Pancreas (tissue), 10 donors: ENCODE data around the gene ATP1A4. TPM values are rescaled to one million over a fixed set of nuclear protein-coding genes. Genes with fewer than 3 reads are reported as not detected.

ENCODE experiments used
- ATAC-seq, 4 donors: fragments of 200-7000 bp; cut with Tn5 transposase; one replicate each; pipeline versions ENCODE4 v1.8.0 to v1.9.1; 2020; ENCODE audit warnings: mild to moderate bottlenecking in 4 of 4, moderate library complexity in 4 of 4
- DNase-seq, 6 donors: peaks; one replicate each; pipeline ENCODE4 v3.0.0-alpha.2; 2020
- FAIRE-seq: peaks from 2 replicates; lab custom pipeline; 2012; peaks lifted over from hg19 to GRCh38; lab: Jason Lieb, UNC
- H3K27ac ChIP-seq, 4 donors: fragments of 200-600 bp; sonication (generic); 1 replicate in 3 of 4; 2 replicates in 1 of 4; pipeline versions ENCODE4 v1.5.0 to v1.8.0; 2020
- H3K27me3 ChIP-seq, 4 donors: fragments of 200-600 bp; one replicate each; pipeline ENCODE4 v1.8.0; 2021
- H3K36me3 ChIP-seq, 3 donors: fragments of 200-600 bp; sonication (generic) in 1 of 3; one replicate each; pipeline versions ENCODE4 v1.5.0 to v1.8.0; 2020 to 2021
- H3K4me1 ChIP-seq, 3 donors: fragments of 200-600 bp; one replicate each; pipeline ENCODE4 v1.8.0; 2021
- H3K4me3 ChIP-seq, 4 donors: fragments of 200-600 bp; sonication (generic) in 2 of 4; one replicate each; pipeline versions ENCODE4 v1.5.0 to v1.8.0; 2020 to 2021
- H3K9me3 ChIP-seq, 4 donors: fragments of 200-600 bp; one replicate each; pipeline ENCODE4 v1.8.0; 2021
- CTCF ChIP-seq, 4 donors: fragments of 200-600 bp; sonication (generic) in 3 of 4; IDR thresholded peaks; one replicate each; pipeline versions ENCODE4 v1.5.0 to v1.8.0; 2021; ENCODE audit warnings: antibody characterized with exemption in 4 of 4
- WGBS, 2 donors: extraction: QIAGEN DNeasy Blood & Tissue Kit; methylation state at CpG; one replicate each; pipeline ENCODE4 v1.1.7; 2013; 5-methylcytosine and 5-hydroxymethylcytosine counted together
- intact Hi-C, 3 donors: fragments of 100-400 bp; cut with DNase I; formaldehyde crosslinking; loops; one replicate each; pipeline versions ENCODE4 v1.11.1 to v1.14.2; 2022
- polyA plus RNA-seq, 2 donors: library from polyadenylated mRNA; stranded (reverse); fragments of 200-250 nt; gene quantifications; one replicate each; pipeline ENCODE4 v1.2.3, GENCODE V29; 2013
- total RNA-seq, 6 donors: library from RNA; stranded (reverse); fragmentation: NEBNext Ultra II Directional in 4 of 6; extraction: Animal tissue kit (Norgen Biotek cat#: 25700) in 4 of 6; gene quantifications; one replicate each; pipeline versions ENCODE4 v1.2.1 to v1.2.4, GENCODE V29; 2021 to 2023
- donor health status: healthy with polysubstance abuse.
- donor health status: DM: no; HTN: no; CAD: no; lungs with moderate emphysema.
- donor health status: DM: no; HTN: no; CAD: no.
- donor health status: control.
- donor health status: control.
- donor health status: Bipolar disorder and iron deficiency.
- donor health status: DM: yes; HTN: yes; CAD: no.
- donor health status: DM: no; HTN: no; CAD: no.
- donor health status: DM: no; HTN: no; CAD: no.
- donor health status: DM: yes; HTN: yes; CAD: no.

The ATP1A4 gene
- total and polyA plus RNA-seq, 8 donors: not detected

- FAIRE-seq (no peak), ATAC-seq (no peak), DNase-seq (peak in 1 of 6 donors; percentile 45)
- peaks cover 7 to 20% (median 15%) of the 10 kb centered on the region in 3 donors for H3K4me1 ChIP-seq
- whole genome bisulfite sequencing, 2 donors: 52% methylated on average over 5 of the region's 5 CpGs
- intact Hi-C loops: no loop called here
- TF ChIP-seq CTCF (IDR thresholded peaks at IDR 0.05): no peak
- no peak overlapping the region for H3K27ac ChIP-seq
- no peak overlapping the region for H3K4me3 ChIP-seq
- H3K9me3 ChIP-seq: no peaks in the 10 kb centered on the region
- H3K27me3 ChIP-seq: no peaks in the 10 kb centered on the region
- peaks cover 0 to 30% (median 0%) of the 10 kb centered on the region in 3 donors for H3K36me3 ChIP-seq
These were observed 59.2 kb downstream of the ATP1A4 start for GRCh38 chr1:160210561-160210960.

- H3K4me3 ChIP-seq: no peak overlapping the region
- WGBS, 2 donors: 78 to 88% methylated on average over 10 of the region's 10 CpGs
- H3K36me3 ChIP-seq: peaks cover 0 to 33% (median 3%) of the 10 kb centered on the region in 3 donors
- H3K9me3 ChIP-seq: no peaks in the 10 kb centered on the region
- intact Hi-C loops: no loop called here
- H3K27ac ChIP-seq: no peak overlapping the region
- no peaks in the 10 kb centered on the region for H3K27me3 ChIP-seq
- no peak for ATAC-seq
- no peak for DNase-seq
- FAIRE-seq: no peak
- no peak for TF ChIP-seq CTCF (IDR thresholded peaks at IDR 0.05)
- H3K4me1 ChIP-seq: peaks cover 7 to 16% (median 13%) of the 10 kb centered on the region in 3 donors
These were observed 59.8 kb downstream of the ATP1A4 start for GRCh38 chr1:160211046-160211790.

GRCh38 chr1:160214481-160215140, 63.2 kb downstream of the ATP1A4 start:
- WGBS, 2 donors: 79 to 81% methylated on average over 3 of the region's 3 CpGs

GRCh38 chr1:160216301-160216700, 64.9 kb downstream of the ATP1A4 start:
- Histone ChIP-seq H3K27ac (no peak overlapping the region), H3K4me3 (no peak overlapping the region), H3K9me3 (no peaks in the 10 kb centered on the region), H3K36me3 (peaks cover 0 to 63% (median 10%) of the 10 kb centered on the region in 3 donors), H3K27me3 (no peaks in the 10 kb centered on the region), H3K4me1 (no peaks in the 10 kb centered on the region)
- DNase-seq: no peak
- no peak for TF ChIP-seq CTCF (IDR thresholded peaks at IDR 0.05)
- ATAC-seq: no peak
- intact Hi-C loops: no loop called here
- FAIRE-seq: no peak

More at GRCh38 chr1:160214481-160215140, 63.2 kb downstream of the ATP1A4 start:
- Histone ChIP-seq H3K27ac (no peak overlapping the region), H3K4me3 (no peak overlapping the region), H3K4me1 (peaks cover 6 to 10% (median 8%) of the 10 kb centered on the region in 3 donors), H3K27me3 (no peaks in the 10 kb centered on the region), H3K36me3 (peaks cover 0 to 50% (median 10%) of the 10 kb centered on the region in 3 donors), H3K9me3 (no peaks in the 10 kb centered on the region)
- intact Hi-C loops: no loop called here
- no peak for ATAC-seq
- no peak for FAIRE-seq
- DNase-seq: no peak
- TF ChIP-seq CTCF (IDR thresholded peaks at IDR 0.05): no peak
